ENCODE measurements around the gene PODNL1.
"Not testable (repeated sequence)": the region's sequence is repeated elsewhere in the genome, so short reads cannot be mapped to it uniquely, and the experiment has no call there.

PODNL1 gene

DNA sequence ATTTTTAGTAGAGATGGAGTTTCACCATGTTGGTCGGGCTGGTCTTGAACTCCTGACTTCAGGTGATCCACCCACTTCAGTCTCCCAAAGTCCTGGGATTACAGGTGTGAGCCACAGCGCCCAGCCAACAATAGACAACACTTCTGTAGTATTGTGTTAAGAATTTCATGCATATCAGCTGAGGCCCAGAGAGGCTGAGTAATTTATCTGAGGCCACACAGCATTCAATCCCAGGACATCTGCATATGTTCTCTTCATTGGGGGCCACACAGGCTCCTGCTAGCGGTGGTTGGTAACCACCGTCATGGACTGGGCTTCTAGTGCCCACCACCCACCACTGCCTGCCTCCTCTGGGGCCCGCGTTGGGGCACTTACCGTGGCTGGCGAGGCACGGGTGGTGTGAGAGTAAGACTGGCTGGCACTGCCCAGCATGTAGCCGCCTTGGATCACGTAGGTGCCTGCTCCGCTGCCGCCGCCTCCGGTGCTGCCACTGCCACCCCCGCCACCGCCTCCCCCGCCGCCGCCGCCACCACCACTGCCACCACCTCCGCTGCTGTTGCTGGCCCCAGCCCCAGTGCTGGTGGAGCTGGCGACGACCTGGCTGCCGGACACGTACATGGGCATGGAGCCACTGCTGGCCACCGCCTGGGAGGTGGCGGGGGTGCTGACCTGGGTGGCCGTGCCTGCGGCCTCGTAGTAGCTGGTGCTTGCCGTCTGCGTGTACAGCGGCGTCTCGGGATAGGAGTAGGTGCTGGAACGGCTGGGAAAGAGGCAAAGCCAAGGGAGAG lies 34.3 kb upstream of the PODNL1 start:
- no peak for DNase-seq (ENCODE audit: low spot score)

DNA sequence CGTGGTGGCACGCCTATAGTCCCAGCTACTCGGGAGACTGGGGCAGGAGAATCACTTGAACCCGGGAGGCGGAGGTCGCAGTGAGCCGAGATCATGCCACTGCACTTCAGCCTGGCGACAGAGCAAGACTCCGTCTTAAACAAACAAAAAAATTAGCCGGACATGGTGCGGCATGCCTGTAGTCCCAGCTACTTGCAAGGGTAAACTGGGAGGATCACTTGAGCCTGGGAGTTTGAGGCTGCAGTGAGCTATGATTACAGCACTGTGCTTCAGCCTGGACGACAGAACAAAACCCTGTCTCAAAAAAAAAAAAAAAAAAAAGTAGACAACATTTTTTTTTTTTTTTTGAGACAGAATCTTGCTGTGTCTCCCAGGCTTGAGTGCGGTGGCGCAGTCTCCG lies 33.7 kb upstream of the PODNL1 start:
- DNase-seq (ENCODE audit: low spot score): not testable (repeated sequence)

DNA sequence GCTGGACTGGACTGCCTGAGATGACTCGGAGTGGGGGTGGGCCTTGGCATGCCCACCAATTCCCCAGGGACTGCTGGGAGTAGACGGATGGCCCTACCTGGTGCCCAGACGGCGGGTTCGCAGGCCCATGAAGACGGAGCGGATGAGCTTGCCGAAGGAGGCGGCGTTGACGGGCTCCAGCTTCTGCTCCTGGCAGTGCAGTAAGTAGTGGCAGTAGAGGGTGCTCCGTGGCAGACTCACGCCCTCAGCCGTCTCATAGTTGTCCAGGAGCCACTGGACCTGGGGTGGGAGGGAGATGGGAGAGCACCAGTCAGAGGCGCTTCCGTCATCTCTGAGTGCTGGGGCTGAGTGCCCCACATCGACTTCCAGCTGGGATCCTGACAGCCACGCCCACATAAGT lies 31.7 kb upstream of the PODNL1 start:
- DNase-seq (ENCODE audit: low spot score): no peak

DNA sequence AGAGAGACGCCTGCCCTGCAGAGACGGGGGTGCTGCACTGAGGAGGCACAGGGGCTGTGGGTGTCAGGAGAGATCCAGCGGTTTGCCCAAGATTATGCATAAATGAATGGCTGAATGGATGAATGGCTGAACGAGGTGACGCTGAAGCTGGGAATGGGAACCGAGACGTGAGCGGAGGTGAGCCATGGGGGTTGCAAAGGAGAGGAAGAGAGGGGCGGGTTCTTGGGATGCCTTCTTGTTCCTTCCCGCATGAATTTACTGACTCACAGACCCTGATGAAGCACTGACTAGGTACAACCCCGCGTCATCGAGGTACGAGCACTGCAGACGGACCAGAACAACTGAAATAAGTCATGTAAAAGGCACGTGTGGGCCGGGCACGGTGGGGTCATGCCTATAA lies 30.8 kb upstream of the PODNL1 start:
- DNase-seq (ENCODE audit: low spot score): no peak

DNA sequence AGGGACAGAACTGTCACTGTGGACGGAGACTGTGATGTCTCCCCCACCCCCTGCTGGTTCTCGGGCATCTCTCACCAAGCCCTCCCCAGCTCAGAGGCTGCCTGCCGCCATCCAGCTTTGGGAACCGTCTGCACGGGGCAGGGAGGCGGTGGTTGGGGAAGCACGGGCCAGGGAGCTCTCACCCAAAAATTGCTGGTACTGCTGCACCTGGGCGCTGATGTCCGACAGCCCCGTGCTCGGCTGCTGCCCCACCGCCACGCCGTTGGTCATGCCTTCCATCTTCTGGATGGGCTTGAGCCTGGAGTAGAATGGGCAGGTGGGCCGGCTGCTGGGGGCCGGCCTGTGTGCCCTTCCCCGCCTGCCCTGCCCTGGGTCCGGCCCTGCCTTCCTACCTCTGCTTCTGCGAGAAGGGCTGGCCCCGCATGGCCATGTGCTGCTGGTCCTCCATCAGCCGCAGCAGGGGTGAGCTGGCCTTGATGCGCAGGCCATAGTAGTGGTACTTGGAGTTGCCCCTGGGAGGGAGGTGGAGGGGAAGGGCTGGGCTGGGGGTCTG lies 30.2 kb upstream of the PODNL1 start:
- no peak for DNase-seq (ENCODE audit: low spot score)

DNA sequence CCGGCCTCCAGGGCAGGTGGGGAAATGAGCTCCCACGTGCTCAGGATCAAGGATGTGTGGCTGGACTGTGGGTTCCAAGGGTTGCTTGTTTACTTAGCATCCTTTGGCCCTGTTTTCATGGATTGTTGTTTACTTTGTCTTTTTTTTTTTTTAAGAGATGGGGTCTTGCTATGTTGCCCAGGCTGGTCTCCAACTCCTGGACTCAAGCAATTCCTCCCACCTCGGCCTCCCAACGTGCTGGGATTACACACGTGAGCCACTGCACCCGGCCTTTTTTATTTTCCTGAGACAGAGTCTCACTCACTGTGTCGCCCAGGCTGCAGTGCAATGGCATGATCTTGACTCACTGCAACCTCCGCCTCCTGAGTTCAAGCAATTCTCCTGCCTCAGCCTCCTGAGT lies 29.0 kb upstream of the PODNL1 start:
- DNase-seq (ENCODE audit: low spot score): not testable (repeated sequence)

DNA sequence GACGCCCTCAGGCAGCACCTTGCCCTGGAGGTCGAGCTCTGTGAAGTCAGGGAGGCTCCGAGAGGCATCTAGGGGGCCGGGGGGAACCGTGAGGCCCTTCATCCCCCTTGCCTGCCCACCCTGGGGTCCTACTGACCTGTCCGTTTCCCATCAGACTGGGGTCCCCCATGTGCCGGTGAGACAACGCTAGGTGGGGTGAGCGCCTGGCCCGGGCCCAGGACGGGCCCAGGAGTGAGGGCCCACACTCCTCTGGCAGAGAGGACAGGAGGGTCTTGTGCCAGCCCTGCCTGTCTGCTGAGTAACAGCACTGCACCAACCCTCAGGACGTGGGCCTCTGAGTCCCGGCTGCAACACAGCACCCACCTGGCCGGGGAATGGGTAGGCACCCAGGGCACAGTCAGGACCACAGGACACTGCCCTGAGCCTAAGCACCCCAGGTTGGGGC lies 28.5 kb upstream of the PODNL1 start:
- no peak for DNase-seq (ENCODE audit: low spot score)

DNA sequence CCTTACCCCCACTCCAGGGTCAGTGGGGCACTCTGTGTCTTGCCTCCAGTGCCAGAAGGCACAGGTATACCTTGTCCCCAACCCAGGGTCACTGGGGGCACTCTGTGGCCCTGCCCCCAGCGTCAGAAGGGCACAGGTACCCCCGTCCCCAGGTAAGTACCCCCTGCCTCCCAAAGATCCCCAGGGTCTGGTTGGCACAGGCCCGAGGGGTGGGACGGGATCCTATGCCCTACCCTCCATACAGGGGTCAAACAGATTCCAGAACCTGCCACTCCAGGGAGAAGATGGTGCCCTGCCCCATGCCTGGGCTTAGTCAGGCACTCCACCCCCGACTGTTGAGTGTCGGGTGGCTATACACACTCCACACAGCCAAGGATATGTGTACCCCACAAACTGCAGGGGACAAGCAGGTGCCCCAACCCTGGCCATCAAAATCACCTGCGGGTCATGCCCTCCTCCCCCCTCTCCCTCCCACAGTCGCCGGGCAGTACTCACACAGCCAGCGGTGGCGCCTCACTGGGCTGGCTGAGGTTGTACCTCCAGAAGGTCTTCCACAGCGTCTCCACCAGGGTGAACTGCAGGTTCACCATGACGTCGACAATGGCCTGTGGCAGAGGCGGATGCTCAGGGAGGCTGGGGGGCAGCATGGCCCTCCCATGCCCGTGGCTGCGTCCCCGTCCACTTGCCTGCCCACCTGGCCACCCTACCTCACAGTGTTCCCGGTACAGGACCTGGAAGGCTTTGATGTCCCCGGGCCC lies 27.9 kb upstream of the PODNL1 start:
- DNase-seq (ENCODE audit: low spot score): no peak

DNA sequence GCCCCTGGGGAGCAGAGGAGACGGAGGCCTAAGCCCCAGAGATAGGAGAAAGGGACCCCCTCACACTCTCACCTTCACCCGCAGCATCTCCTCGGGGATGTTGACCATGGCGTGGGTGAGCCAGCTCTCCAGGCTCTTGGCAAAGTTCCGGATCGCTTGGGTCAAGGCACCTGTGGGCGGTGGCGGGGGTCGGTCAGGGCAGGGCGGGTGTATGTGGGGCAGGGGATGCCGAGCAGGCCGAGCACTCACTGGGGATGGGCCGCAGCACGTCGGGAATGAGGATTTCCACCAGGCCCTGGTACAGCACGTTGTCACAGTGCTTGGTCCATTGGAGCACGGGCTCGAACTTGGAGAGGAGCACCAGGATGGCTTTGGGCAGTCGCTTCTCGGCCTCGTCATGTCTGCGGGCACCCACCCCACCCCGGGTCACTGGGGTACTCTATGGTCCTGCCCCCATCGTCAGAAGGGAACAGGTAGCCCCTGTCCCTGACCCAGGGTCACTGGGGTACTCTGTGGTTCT lies 27.2 kb upstream of the PODNL1 start:
- no peak for DNase-seq (ENCODE audit: low spot score)

DNA sequence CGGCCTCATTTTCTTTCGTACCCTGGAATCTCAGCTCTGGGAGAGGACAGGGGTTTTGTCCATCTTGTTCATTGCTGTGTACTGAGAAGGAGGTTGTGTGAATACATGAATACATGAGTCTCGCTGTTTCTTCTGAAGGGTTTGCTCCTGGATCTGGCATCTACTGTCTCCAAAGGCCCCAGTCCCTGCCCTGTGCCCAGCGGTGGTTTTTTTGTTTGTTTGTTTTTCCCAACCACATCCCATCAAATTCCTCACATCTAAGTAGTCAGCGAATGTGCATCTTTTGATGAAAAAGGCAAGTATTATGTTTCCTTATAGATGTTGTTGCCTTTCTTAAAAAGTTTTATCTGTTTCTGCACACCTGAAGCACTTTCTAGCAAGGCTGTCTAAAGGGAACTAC lies 26.6 kb upstream of the PODNL1 start:
- DNase-seq (ENCODE audit: low spot score): no peak

DNA sequence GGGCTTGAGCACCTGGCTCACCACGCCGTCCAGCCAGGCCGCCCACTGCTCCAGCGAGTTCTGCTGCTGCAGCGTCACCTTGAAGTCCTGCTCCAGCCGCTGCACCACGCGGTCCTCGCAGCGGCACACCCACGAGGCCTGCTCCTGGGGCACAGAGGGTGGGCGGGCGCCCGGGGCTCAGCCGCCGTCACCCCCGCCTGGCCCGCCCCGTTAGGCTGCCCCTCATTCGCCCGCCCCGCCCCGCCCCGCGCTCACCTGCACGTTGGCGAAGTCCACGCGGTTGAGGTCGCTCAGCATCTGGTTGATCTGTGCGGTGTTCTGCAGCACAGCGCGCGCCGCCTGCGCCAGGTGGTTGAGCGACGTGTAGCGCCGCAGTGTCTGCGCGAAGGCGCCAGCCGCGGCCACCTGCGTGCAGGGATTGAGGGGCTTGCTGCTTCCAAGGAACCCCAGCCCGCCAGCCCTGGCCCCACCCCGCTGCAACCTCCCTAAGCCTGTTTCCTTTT lies 25.4 kb upstream of the PODNL1 start:
- DNase-seq (ENCODE audit: low spot score): no peak

DNA sequence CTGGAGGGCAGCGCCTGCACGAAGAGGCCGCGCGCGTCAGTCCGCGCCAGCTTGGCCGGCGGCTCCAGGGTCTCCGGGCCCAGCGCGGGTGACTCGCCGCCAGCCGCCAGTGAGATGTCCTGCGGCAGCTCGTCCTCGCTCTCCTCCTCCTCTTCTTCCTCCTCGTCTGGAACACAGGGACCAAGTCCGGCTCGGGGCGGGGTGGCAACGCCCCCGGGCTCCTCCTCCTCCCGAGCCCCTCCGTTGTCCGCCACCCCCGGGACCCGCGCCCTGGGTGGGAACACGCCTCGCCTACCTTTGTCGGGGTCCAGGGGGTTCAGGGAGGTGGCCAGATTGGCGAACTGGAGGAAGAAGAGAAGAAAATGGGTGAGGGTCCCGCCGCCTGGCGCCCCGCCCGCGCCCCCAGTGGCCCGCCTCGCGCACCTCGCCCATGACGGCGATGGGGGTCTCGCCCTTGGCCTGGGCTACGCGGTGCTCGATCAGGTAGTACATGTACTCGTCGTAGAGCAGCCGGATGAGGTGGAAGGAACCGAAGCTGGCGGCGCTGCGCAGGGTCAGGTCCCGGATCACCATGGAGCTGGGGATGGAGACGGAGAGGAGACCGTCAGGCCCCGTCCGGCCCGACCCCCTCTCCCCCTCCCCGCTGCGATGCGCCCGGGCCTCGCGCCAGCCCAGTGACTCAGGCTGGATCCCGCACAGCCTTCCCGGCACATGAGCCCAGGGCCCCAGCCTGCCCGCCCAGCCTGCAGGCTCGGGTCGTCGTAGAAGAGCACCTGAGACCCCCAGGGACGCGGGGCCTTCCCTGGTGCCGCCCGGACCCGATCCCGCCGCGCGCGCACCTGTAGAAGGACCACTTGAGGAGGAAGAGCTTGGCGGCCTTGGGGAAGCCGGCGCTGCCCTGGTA lies 24.7 kb upstream of the PODNL1 start:
- DNase-seq (ENCODE audit: low spot score): no peak

DNA sequence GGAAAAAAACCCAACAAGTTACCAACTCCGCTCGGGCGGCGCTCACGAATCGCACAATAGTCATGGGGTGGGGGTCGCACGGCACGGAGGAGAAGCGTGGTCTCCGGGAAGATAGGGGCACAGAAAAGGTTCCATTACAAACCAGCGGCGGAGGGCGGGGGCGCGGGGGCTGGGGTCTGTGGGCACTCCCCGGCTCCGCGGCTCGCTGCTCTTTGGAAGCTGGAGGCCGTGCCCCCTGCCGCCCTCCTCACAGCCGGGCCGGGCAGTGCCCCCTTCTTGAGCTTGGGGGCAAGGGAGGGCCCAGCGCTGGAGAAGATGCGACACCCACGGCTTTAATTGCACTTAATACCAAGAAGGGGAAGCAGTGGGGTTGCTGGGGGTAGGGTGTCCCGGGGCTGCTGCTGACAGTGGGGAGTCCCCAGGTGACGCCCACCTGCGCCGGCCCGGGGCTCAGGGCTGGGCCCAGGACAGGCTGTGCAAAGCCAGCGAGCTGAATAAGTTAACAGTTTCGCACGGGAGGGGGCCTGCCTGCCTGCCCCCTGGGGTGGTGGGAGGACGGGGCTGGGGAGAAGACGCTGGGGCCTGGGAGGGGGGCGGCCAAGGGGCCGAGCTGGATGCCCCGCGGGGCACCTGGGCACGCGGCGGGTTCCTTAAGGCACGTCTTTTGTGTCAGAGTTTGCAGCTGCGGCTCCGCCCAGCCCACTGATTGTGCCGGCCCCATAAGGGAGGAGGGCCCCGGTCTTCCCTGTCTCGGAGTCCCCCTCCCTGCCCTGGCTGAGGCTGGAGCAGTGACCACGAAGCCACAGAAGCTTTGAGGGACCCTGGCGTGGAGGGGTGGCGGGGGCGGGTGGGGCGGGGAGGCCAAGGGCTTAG lies 23.8 kb upstream of the PODNL1 start:
- DNase-seq (ENCODE audit: low spot score): no peak

DNA sequence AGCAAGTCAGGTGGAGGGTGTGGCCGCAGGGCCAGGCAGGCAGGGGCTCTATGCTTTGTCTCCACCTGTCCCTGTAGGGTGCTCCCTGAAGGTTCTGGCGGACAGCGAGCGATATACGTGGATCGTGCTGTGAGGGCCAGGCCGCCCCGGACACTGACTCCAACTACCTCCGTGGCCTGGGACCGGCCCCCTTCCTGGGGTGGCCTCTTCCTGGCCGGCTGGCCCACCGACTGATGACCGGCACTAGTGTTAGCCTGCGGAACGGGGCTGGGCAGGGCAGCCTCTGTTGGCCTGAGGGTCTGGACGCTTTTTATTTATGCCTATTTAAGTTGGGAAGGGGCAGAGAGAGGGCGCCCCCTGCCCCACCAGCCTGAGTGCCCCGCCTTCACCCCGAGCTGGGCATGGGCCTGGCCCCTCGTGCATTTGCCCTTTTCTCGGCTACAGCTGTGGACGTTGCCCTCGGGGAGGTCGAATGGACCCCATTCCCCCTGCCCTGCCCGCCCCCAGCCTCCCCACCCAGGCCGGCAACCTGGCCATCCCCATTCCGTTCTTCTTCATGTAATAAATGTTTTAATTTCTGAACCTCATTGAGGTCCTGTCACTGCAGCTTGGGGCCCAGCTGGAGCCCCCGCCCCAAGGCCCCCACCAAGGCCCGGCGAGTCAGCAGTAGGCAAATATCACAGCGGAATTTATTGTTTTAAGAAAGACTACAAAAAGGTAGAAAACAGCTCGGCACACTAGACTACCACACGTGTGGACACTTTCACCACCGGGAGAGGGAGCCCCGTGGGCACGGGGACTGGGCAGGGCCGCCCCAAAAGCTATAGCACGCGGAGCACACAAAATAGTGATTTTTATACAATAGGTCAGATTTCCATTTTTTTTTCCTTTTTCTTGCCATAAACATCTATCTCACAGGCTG lies 22.9 kb upstream of the PODNL1 start:
- DNase-seq (ENCODE audit: low spot score): no peak

DNA sequence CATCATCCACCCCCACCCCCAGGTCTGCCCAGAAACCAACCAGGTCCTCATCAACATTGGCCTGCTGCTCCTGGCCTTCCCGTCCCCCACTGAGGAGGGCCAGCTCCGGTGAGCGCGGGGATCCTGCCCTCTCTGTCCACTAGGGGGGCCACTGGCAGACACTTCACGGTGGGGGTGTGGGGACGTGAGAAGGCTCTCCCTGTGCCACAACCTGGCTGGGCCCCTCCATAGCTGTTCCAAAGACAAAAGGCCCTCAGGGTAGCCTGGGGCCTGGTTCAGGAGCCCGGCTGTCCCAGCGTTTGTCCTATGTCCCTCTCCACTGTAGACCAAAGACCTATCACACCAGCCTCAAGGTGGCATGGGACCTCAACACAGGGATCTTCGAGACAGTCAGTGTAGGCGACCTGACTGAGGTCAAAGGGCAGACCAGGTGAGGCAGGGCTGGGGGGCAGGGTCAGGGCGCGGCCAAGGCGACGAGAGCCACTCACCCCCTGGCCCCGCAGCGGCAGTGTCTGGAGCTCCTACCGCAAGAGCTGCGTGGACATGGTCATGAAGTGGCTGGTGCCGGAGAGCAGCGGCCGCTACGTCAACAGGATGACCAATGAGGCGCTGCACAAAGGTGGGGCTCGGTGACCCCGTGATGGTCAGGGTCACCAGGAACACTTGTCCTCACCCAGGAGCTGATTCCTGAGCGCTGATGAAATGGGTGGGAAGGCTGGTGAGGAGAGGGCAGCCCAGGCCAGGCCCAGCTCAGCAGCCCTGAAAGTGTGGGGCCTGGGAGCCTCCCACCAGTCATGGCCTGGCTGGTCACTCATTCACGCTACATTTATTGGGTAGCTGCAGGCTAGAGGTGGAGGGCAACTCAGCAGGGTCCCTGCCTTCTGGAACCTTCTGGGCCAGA lies 22.0 kb upstream of the PODNL1 start:
- DNase-seq (ENCODE audit: low spot score): no peak

DNA sequence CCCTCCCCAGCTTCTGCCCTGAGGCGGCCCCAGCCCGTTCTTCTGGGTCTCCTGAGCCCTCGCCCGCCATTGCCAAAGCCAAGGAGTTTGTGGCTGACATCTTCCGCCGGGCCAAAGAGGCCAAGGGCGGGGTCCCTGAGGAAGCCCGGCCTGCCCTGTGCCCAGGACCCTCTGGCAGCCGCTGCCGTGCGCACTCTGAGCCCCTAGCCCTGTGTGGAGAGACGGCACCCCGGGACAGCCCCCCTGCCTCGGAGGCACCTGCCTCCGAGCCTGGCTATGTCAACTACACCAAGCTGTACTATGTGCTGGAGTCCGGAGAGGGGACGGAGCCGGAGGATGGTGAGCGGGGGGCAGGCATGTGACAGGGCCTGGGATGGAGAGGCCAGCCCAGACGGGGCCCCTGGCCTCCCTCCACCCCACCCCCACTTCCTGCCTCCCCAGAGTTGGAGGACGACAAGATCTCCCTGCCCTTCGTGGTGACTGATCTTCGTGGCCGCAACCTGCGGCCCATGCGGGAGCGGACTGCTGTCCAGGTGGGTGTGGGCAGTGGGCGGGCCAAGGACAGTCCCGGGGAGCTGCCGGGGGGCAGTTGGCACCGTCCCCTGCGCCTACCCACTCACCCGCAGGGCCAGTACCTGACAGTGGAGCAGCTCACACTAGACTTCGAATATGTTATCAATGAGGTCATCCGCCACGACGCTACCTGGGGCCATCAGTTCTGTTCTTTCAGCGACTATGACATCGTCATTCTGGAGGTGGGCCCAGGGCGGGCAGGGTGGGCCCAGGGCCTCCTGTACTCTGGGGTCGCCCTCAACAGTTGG lies 21.1 kb upstream of the PODNL1 start:
- DNase-seq (ENCODE audit: low spot score): no peak

DNA sequence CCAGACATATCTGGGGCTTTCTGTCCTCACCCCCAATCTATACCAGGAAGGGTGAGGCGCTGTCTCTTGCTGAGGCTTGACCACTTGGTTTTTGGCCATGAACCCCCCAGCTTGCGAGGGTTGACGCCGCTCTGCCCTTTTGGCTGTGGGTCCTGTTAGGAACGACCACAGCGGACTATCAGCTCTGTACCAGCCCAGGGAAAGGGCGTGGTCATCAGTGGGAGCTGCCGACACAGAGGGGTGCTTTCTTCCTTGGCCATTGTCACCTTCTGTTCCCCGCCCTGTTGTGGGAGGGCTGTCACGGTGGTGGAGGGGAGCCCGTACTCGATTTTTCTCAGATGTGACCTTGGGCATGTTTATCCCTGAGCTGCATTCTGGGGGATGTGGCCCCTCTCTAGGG lies 19.8 kb upstream of the PODNL1 start:
- no peak for DNase-seq (ENCODE audit: low spot score)

DNA sequence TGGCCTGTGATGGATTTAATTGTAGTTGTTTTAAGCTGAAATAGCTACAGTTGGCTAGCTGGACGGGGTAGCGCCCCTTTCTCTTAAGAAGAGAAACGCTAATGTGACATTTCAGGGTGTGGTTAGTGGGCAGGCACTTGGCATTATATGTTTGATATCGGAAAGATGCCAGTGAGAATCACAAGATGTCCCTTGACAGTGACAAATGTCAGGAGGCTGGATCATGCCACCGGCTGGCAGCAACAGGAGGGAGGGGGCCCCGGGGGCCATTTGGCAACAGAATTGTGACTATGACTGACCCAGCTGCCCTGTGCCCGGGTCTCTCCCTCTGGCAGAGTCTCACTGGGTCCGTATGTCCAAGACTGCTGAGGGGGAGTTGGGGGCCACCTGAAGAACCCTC lies 18.8 kb upstream of the PODNL1 start:
- DNase-seq (ENCODE audit: low spot score): no peak

Data from COLO829 (cell line).